ENCODE measurements around the gene SULT6B1. TPM values are rescaled to one million over a fixed set of nuclear protein-coding genes. Genes with fewer than 3 reads are reported as not detected.

Gene SULT6B1
- total RNA-seq, 1 experiment from 2014 or later: not detected

Other genes with a start within 250 kb of the SULT6B1 start
- gene STRN, start 222.1 kb downstream of the SULT6B1 start, total RNA-seq (2014; rRNA removed; shearing (Covaris generic)): 20.4 and 23.2 TPM in 2 replicates
- 30.7 and 34.9 TPM in 2 replicates for gene HEATR5B, start 104.3 kb downstream of the SULT6B1 start, total RNA-seq (2014; rRNA removed; shearing (Covaris generic))
- 15.6 and 17.6 TPM in 2 replicates for gene GPATCH11, start 104.2 kb downstream of the SULT6B1 start, total RNA-seq (2014; rRNA removed; shearing (Covaris generic))
- 22.5 and 29.1 TPM in 2 replicates for gene EIF2AK2, start 31.7 kb downstream of the SULT6B1 start, total RNA-seq (2014; rRNA removed; shearing (Covaris generic))
- gene CEBPZOS, start 7.8 kb upstream of the SULT6B1 start, total RNA-seq (2014; rRNA removed; shearing (Covaris generic)): 36.3 and 43.7 TPM in 2 replicates
- gene CEBPZ, start 42.9 kb upstream of the SULT6B1 start, total RNA-seq (2014; rRNA removed; shearing (Covaris generic)): 118 and 122 TPM in 2 replicates
- gene NDUFAF7, start 43.0 kb upstream of the SULT6B1 start, total RNA-seq (2014; rRNA removed; shearing (Covaris generic)): 28.7 and 31.0 TPM in 2 replicates
- 440 and 449 TPM in 2 replicates for gene PRKD3, start 136.2 kb upstream of the SULT6B1 start, total RNA-seq (2014; rRNA removed; shearing (Covaris generic))
- 2,187 and 2,298 TPM in 2 replicates for gene QPCT, start 156.0 kb upstream of the SULT6B1 start, total RNA-seq (2014; rRNA removed; shearing (Covaris generic))